RKO (cell line): Measurements from ENCODE around the gene NADK.
"Not testable (repeated sequence)": the region's sequence is repeated elsewhere in the genome, so short reads cannot be mapped to it uniquely, and the experiment has no call there.

ENCODE experiments used
- DNase-seq: peaks from one replicate; pipeline ENCODE4 v3.0.0-alpha.2; 2016; ENCODE audit warnings: low spot score

Gene NADK

DNA sequence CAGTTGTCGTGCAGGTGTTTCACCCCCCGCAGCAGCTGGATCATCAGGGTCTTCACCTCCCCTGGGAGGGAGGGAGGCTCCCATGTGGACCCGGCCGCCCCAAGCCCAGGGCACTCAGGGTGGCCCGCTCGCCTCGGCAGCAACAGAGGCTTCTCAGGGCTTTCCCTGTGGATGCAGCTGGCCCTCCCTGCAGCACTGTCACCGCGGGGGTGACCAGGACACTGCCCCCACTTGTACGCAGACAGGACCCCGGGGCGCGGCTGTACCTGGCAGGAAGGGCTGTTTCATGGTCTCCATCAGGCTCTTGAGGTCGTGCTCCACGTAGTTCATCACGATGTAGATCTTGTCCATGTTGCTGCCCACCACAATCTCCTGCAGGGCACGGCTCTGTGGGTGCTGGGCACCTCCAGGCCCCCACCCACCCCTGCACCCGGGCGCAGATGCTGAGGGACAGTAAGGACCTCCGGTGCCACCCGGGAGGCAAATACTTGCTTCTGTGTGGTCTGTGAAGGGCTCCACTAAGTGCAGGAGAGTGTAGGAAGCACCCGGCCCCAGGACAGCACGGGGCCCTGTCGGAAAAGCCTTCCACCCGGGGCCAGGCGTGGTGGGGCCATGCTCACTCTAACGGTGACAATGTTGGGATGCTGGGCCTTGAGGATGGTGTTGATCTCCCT is 73.8 kb downstream of the NADK start:
- DNase-seq: not testable (repeated sequence)

DNA sequence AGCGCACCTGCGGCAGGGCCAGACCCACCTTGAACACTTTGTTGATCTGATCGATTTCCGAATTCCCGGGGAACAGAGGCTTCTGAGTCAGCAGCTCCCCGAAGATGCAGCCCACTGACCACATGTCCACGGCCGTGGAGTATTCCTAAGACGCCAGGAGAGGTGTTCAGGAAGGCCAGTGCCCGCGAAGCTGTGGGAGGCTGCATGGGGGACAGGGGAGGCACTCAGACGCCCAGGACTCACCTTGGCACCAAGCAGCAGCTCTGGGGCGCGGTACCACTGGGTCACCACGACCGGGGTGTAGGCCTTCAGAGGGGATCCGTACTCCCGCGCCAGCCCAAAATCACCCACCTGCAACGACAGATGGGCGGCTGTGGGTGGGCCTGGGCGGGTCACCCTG is 74.5 kb downstream of the NADK start:
- DNase-seq: no peak

DNA sequence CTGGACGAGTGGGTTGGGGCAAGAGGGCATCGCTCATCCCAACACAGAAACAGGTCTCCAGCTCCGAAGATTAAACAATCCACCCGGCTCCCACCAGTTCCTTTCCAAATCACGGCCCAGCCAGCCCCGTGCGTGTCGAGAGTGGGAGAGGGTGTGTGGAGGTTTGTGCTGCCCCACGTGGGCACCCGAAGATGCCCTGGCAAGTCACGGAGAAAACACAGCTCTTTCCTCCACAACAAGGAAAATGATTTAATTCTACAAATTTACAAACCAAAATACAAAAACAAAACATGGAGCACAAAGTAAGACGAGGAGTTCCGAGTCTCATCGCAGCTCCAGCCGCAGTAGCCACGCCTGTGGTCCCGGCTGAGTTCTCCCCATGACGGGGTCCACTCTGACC is 75.8 kb downstream of the NADK start:
- not testable (repeated sequence) for DNase-seq
